Astrocyte of the spinal cord (primary cell): Measurements from ENCODE around the gene KNG1.

ENCODE experiments used
- DNase-seq: peaks from one replicate; pipeline ENCODE4 v3.0.0; 2011; ENCODE audit warnings: low read depth, low spot score
- H3K4me3 ChIP-seq: 2 replicates; pipeline ENCODE4 v1.5.1; 2011; ENCODE audit warnings: low read depth, mild to moderate bottlenecking, low read length, moderate library complexity
- CTCF ChIP-seq: IDR thresholded peaks from 2 replicates; pipeline ENCODE4 v1.5.1; 2012; ENCODE audit warnings: low read depth, mild to moderate bottlenecking, low read length, inconsistent platforms
- in situ Hi-C: cut with HindIII; loops from 2 replicates; pipeline ENCODE4 v1.10.0; 2017; ENCODE audit warnings: low sequenced_read_pairs

The KNG1 gene

GRCh38 chr3:186717039-186717457 lies at the start of gene KNG1:
Gene KNG1, plus strand, starts transcription at chr3:186717359. Its CDS starts 184 bp downstream, at chr3:186717543.
- in situ Hi-C loops = no loop called here
- H3K4me3 ChIP-seq = no peak within 1 kb of the TSS
- no peak for TF ChIP-seq CTCF
- DNase-seq = no peak

DNA sequence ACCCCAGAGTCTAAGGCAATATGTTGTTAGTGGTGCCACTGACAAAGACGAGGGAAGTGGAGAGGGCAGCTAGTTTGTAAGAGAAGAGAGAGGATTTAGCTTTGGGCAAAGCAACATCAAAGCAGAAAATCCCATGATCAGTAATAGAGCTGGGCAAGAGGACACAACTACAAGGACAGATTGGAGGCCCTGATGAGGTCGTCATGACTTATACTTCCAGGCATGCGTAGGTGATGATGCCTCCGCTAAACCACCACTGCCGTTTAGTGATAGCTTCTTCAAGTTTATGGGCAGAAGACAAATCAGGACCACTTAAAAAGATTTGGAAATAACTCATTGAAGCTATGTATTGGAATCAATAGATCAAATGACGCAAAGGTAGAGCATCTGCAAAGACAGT lies 48.7 kb upstream of the KNG1 start:
- in situ Hi-C loops = no loop called here
- TF ChIP-seq CTCF = no peak
- no peak overlapping the region for H3K4me3 ChIP-seq
- DNase-seq = no peak

- DNase-seq = no peak
- no peak for TF ChIP-seq CTCF
- in situ Hi-C loops = no loop called here
- H3K4me3 ChIP-seq = no peak overlapping the region
These were observed 47.6 kb upstream of the KNG1 start for GRCh38 chr3:186669378-186670084.

DNA sequence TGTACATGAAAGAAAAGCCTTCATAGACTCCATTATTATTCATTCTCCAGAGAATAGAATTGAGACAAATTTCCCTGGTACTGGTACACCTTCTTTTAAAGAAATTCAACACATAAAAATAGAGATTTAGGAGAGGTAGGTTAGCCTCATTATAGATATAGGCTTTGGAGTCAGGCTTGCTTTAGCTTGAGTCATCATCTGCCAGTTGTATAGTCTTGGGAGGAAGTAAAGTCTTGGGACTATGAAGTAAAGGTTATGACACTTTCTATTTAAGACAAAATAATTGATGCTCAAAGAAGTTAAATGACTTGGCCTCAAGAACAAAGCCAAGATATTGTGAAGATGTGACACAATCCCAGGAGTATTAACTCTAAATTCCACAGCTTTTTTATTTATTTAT lies 47.0 kb upstream of the KNG1 start:
- TF ChIP-seq CTCF = no peak
- no peak for DNase-seq
- no peak overlapping the region for H3K4me3 ChIP-seq
- in situ Hi-C loops = no loop called here

DNA sequence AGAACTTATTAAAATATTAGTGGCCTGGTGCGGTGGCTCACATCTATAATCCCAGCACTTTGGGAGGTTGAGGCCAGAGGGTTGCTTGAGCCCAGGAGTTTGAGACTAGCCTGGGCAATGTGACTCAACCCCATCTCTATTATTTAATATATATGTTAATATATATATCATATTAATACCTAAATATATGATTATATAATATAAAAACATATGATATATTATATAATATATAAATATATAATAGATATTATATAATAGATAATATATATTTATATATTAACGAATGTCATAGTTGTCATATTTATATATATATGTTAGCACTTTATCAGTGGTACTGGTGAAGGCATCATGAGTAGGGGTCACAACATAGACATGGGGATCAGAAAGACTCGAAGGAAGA lies 46.1 kb upstream of the KNG1 start:
- DNase-seq = no peak
- no peak overlapping the region for H3K4me3 ChIP-seq
- no peak for TF ChIP-seq CTCF
- in situ Hi-C loops = no loop called here

DNA sequence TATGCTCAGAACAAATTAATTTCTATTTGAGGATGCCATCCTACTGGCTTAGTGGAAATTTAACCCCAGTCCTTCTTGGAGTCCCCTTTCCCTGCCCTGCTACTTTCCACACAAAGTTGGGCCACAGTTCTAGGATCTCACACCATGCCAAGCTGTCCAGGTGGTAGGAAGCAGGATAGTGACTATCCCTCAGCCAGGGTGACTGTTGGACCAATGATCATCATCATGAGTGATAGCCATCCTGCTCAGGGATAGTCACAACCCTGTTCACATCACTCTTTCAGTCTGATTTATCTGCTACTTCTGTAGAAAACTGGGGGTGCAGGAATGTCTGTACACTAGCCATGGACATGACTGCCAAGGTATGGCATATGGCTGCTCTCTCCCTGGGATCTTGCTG lies 38.6 kb upstream of the KNG1 start:
- H3K4me3 ChIP-seq = no peak overlapping the region
- no peak for DNase-seq
- no peak for TF ChIP-seq CTCF
- in situ Hi-C loops = no loop called here
